Measurements from ENCODE around the gene OVAAL. TPM values are rescaled to one million over a fixed set of nuclear protein-coding genes. Genes with fewer than 3 reads are reported as not detected.

OVAAL gene
- total and polyA plus RNA-seq, 9 of the 15 experiments (the other 6 are each of a cell fraction or from before 2014, with no cell fraction given): 0.04 to 0.18 (median 0.08) TPM; not detected in 4

DNA sequence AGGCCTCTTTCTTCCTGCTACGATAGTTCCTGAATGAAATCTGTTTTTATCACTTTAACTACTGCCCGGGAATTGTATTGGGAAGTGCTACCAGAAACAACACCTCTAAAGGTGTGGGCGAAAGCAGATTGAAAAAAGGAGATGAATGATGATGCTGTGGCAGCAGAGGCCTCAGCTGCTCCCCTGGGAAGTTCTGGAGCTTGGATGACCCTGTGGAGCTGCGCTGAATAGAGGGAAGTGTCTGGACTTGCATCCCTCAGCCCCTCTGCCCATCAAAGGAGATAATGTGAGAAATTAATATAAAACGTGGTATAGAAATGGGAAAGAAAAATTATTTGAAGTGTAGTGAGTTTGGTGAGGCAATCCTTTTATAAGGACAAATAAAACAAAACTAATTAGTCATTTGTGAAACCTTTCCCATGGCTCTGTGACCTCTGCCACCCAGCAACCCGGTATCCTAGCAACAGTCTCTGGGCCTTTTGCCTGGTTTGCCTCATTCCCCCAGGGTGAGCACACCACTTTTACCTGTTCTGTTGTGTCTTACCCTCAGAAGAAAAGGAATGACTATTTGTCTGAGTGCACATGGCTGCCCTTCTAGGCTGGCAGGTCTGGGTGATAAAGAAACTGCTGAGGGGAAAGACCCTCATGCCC, 21.3 kb downstream of the OVAAL start:
- no peaks in the 10 kb centered on the region for H3K27me3 ChIP-seq (ENCODE audit: control insufficient read depth in 2 of 2, insufficient read depth in 2 of 2, low read length in 2 of 2)
- no peak overlapping the region for H3K4me2 ChIP-seq (ENCODE audit: insufficient read depth, low read length)
- no peak overlapping the region for H3K4me3 ChIP-seq
- no peak overlapping the region for H2AFZ ChIP-seq (ENCODE audit: low read depth, low read length)
- no peak overlapping the region for H3K27ac ChIP-seq (ENCODE audit: extremely low read depth, low read depth, low read length)
- peaks cover 12 to 19% of the 10 kb centered on the region in 2 experiments for H3K4me1 ChIP-seq (replicated peaks in 1 of 2; ENCODE audit: control insufficient read depth in 2 of 2, insufficient read depth in 2 of 2, low read length in 2 of 2)
- no peak overlapping the region for H3K9ac ChIP-seq (ENCODE audit: insufficient read depth in 1 of 2, low read depth in 2 of 2, low read length in 2 of 2)
- H3K9me1 ChIP-seq (ENCODE audit: control insufficient read depth, insufficient read depth, low read length): no peaks in the 10 kb centered on the region
- CTCF ChIA-PET (ENCODE audit: low intra/inter-chr PET ratio): no interaction called here
- TF ChIP-seq MYNN (IDR thresholded peaks at IDR 0.05): peak; percentile 65; the same call in 1 of the 2 replicates
- no peak for TF ChIP-seq MYNN (CRISPR knock-in tag; IDR thresholded peaks at IDR 0.05)
- no peak for TF ChIP-seq ZNF696 (CRISPR knock-in tag; conservative IDR thresholded peaks at IDR 0.05)
- TF ChIP-seq RFX1 (IDR thresholded peaks at IDR 0.05): peak; percentile 87
- BruUV-seq (replicated peaks): no TSS peak
- in situ Hi-C loops (cut with MboI): no loop called here
- no peaks in the 10 kb centered on the region for H4K20me1 ChIP-seq (replicated peaks; ENCODE audit: control insufficient read depth, insufficient read depth, low read length)
- FAIRE-seq: no peak
- no peaks in the 10 kb centered on the region for H3K9me3 ChIP-seq (replicated peaks; ENCODE audit: control insufficient read depth, insufficient read depth, low read depth, low read length)
- no peaks in the 10 kb centered on the region for H3K79me2 ChIP-seq (ENCODE audit: control insufficient read depth, insufficient read depth, low read length)
- H3K36me3 ChIP-seq (ENCODE audit: control insufficient read depth, insufficient read depth, low read length): no peaks in the 10 kb centered on the region
- DNase-seq (ENCODE audit: extremely low read depth in 1 of 4, low spot score in 3 of 4): no peak
- ATAC-seq: no peak
- POLR2A ChIA-PET: interaction anchor here (0.6 to 1.6 kb wide), 2 partner anchors 17 to 508 kb away, joined by 3 to 8 read pairs; partner anchors contain the start of gene IER5
- WGBS (ENCODE audit: insufficient coverage, low coverage, missing lambda C conversion rate): 82% methylated on average over 6 of the region's 6 CpGs
- intact Hi-C loops (cut with micrococcal nuclease): no loop called here

DNA sequence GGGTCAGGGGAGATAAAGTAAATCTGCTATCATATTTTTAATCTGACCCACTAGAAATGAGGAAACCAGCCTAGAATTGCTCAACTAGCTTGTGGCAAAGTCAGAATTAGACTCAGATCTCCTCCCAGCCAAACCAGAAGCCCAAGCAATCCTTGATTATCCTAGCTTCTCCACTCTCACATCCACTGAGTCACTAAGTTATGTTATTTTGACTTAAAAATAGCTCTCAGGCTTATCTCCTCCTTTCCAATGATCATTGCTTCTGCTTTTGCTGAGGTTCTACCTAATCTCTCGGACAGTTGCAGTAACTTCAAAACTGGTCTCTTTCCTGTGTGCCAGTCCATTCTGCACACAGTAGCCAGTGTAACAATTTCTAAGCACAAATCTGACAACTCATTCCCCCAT, 22.9 kb downstream of the OVAAL start:
- ChIA-PET CTCF (ENCODE audit: low intra/inter-chr PET ratio) (no interaction called here), POLR2A (interaction anchor here (0.6 to 1.6 kb wide), 7 partner anchors 8 to 300 kb away, joined by 3 to 8 read pairs (median 5); no protein-coding TSS in a partner anchor)
- FAIRE-seq (peak; percentile 77), DNase-seq (ENCODE audit: extremely low read depth in 1 of 4, low spot score in 3 of 4) (peak in 2 of 4 experiments; percentile 56 to 72), ATAC-seq (no peak)
- intact Hi-C loops (cut with micrococcal nuclease) (no loop called here), in situ Hi-C loops (cut with MboI) (no loop called here)
- H3K27ac ChIP-seq (ENCODE audit: extremely low read depth, low read depth, low read length): peak overlapping the region; percentile 20; the same call in 1 of the 3 replicates
- no peaks in the 10 kb centered on the region for H3K79me2 ChIP-seq (ENCODE audit: control insufficient read depth, insufficient read depth, low read length)
- H3K9me1 ChIP-seq (ENCODE audit: control insufficient read depth, insufficient read depth, low read length): no peaks in the 10 kb centered on the region
- H4K20me1 ChIP-seq (replicated peaks; ENCODE audit: control insufficient read depth, insufficient read depth, low read length): no peaks in the 10 kb centered on the region
- H3K4me2 ChIP-seq (ENCODE audit: insufficient read depth, low read length): peak overlapping the region; percentile 1; the same call in 1 of the 2 replicates
- no TSS peak for BruUV-seq (replicated peaks)
- H3K9me3 ChIP-seq (replicated peaks; ENCODE audit: control insufficient read depth, insufficient read depth, low read depth, low read length): no peaks in the 10 kb centered on the region
- peaks cover 17 to 30% of the 10 kb centered on the region in 2 experiments for H3K4me1 ChIP-seq (replicated peaks in 1 of 2; ENCODE audit: control insufficient read depth in 2 of 2, insufficient read depth in 2 of 2, low read length in 2 of 2)
- no peak overlapping the region for H3K9ac ChIP-seq (ENCODE audit: insufficient read depth in 1 of 2, low read depth in 2 of 2, low read length in 2 of 2)
- peak overlapping the region; percentile 9 for H2AFZ ChIP-seq (ENCODE audit: low read depth, low read length)
- WGBS (ENCODE audit: insufficient coverage, low coverage, missing lambda C conversion rate): 0% methylated on average over 1 of the region's 1 CpG
- H3K36me3 ChIP-seq (ENCODE audit: control insufficient read depth, insufficient read depth, low read length): no peaks in the 10 kb centered on the region
- no peaks in the 10 kb centered on the region for H3K27me3 ChIP-seq (ENCODE audit: control insufficient read depth in 2 of 2, insufficient read depth in 2 of 2, low read length in 2 of 2)
- no peak overlapping the region for H3K4me3 ChIP-seq
- TF ChIP-seq ZNF121 (CRISPR knock-in tag; conservative IDR thresholded peaks at IDR 0.05): no peak
- 0 out of 2 replicates have a peak, but pooled peaks have one; percentile 5 for TF ChIP-seq SMAD4 (CRISPR knock-in tag; conservative IDR thresholded peaks at IDR 0.05)
- TF ChIP-seq NFIC (IDR thresholded peaks at IDR 0.05): peak; percentile 45; the same call in 1 of the 2 replicates
- no peak for TF ChIP-seq HMG20A (CRISPR knock-in tag; conservative IDR thresholded peaks at IDR 0.05)
- TF ChIP-seq FOSL1 (tag; conservative IDR thresholded peaks at IDR 0.05): peak; percentile 73
- TF ChIP-seq, protein P1, sequence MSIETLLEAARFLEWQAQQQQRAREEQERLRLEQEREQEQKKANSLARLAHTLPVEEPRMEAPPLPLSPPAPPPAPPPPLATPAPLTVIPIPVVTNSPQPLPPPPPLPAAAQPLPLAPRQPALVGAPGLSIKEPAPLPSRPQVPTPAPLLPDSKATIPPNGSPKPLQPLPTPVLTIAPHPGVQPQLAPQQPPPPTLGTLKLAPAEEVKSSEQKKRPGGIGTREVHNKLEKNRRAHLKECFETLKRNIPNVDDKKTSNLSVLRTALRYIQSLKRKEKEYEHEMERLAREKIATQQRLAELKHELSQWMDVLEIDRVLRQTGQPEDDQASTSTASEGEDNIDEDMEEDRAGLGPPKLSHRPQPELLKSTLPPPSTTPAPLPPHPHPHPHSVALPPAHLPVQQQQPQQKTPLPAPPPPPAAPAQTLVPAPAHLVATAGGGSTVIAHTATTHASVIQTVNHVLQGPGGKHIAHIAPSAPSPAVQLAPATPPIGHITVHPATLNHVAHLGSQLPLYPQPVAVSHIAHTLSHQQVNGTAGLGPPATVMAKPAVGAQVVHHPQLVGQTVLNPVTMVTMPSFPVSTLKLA (conservative IDR thresholded peaks at IDR 0.05): 0 out of 4 replicates have a peak, but pooled peaks of 1 of the 2 experiments have one; percentile 25
- TF ChIP-seq CCNT2 (IDR thresholded peaks at IDR 0.05; ENCODE audit: borderline replicate concordance, extremely low read depth, insufficient read length, low read depth, low read length): peak; percentile 21
- TF ChIP-seq PHF21A (IDR thresholded peaks at IDR 0.05; ENCODE audit: borderline replicate concordance, low read depth): peak; percentile 91; the same call in 1 of the 2 replicates
- TF ChIP-seq SIN3B (IDR thresholded peaks at IDR 0.05; ENCODE audit: low read depth): no peak
- peak; percentile 84 for TF ChIP-seq CBFA2T3 (IDR thresholded peaks at IDR 0.05)
- TF ChIP-seq KDM1A (IDR thresholded peaks at IDR 0.05): peak; percentile 87 to 91
- TF ChIP-seq GABPB2 (CRISPR knock-in tag; conservative IDR thresholded peaks at IDR 0.05): no peak
